ENCODE measurements around the gene OR51B4. TPM values are rescaled to one million over a fixed set of nuclear protein-coding genes. Genes with fewer than 3 reads are reported as not detected.

Gene OR51B4
- not detected for total RNA-seq

GRCh38 chr11:5301846-5302245, at the start of gene OR51B4:
Gene OR51B4, minus strand, starts transcription at chr11:5301946. Its CDS starts 0 bp downstream, at chr11:5301946.
- TF ChIP-seq POLR2A (IDR thresholded peaks at IDR 0.05): no peak
- TF ChIP-seq, protein P1, sequence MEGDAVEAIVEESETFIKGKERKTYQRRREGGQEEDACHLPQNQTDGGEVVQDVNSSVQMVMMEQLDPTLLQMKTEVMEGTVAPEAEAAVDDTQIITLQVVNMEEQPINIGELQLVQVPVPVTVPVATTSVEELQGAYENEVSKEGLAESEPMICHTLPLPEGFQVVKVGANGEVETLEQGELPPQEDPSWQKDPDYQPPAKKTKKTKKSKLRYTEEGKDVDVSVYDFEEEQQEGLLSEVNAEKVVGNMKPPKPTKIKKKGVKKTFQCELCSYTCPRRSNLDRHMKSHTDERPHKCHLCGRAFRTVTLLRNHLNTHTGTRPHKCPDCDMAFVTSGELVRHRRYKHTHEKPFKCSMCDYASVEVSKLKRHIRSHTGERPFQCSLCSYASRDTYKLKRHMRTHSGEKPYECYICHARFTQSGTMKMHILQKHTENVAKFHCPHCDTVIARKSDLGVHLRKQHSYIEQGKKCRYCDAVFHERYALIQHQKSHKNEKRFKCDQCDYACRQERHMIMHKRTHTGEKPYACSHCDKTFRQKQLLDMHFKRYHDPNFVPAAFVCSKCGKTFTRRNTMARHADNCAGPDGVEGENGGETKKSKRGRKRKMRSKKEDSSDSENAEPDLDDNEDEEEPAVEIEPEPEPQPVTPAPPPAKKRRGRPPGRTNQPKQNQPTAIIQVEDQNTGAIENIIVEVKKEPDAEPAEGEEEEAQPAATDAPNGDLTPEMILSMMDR (IDR thresholded peaks at IDR 0.05): no peak
- H3K4me3 ChIP-seq (replicated peaks in 1 of 3): no peak within 1 kb of the TSS
- 92 to 96% methylated on average over 2 of the region's 2 CpGs for WGBS, 2 donors
- no peaks in the 10 kb centered on the region for H3K36me3 ChIP-seq
- H3K4me1 ChIP-seq: no peaks in the 10 kb centered on the region
- intact Hi-C loops (cut with DNase I): no loop called here
- H3K27me3 ChIP-seq: no peaks in the 10 kb centered on the region
- no peak within 1 kb of the TSS for H3K27ac ChIP-seq
- no peak for DNase-seq
- no peaks in the 10 kb centered on the region for H3K9me3 ChIP-seq

GRCh38 chr11:5351208-5351607, 49.5 kb upstream of the OR51B4 start, which contains the start of gene OR51B6:
Gene OR51B6, plus strand, starts transcription at chr11:5351508. Its CDS starts 0 bp downstream, at chr11:5351508.
- no peak for DNase-seq
- 65 to 68% methylated on average over 1 of the region's 1 CpG for WGBS, 2 donors
- no peak for TF ChIP-seq POLR2A (IDR thresholded peaks at IDR 0.05)
- TF ChIP-seq, protein P1 (IDR thresholded peaks at IDR 0.05): no peak
- H3K4me3 ChIP-seq (replicated peaks in 1 of 3): no peak within 1 kb of the TSS
- H3K4me1 ChIP-seq: no peaks in the 10 kb centered on the region
- H3K36me3 ChIP-seq: no peaks in the 10 kb centered on the region
- H3K9me3 ChIP-seq: no peaks in the 10 kb centered on the region
- intact Hi-C loops (cut with DNase I): no loop called here
- H3K27ac ChIP-seq: no peak within 1 kb of the TSS
- H3K27me3 ChIP-seq: no peaks in the 10 kb centered on the region

DNA sequence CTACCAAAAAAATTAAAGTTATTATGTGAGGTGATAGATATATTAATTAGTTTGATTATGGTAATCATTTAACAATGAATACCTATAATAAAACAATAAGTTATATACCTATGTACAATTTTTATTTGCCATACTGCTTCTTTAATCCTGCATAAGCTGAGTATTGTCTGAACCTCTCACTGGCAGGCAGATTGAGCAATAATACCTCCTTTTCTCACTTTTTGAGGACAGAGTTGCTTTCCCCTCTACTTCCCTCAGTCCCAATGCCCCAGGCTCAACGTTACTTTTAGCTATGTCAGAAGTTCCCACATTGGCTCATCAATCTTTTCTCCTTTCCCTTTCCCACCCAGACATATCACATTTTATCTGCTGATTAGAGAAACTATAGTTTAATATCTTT, 47.8 kb upstream of the OR51B4 start:
- no peak overlapping the region for H3K4me3 ChIP-seq (replicated peaks in 1 of 3)
- H3K9me3 ChIP-seq: no peaks in the 10 kb centered on the region
- TF ChIP-seq POLR2A (IDR thresholded peaks at IDR 0.05): no peak
- TF ChIP-seq, protein P1 (IDR thresholded peaks at IDR 0.05): no peak
- no peak overlapping the region for H3K27ac ChIP-seq
- intact Hi-C loops (cut with DNase I): no loop called here
- no peaks in the 10 kb centered on the region for H3K36me3 ChIP-seq
- no peaks in the 10 kb centered on the region for H3K4me1 ChIP-seq
- H3K27me3 ChIP-seq: no peaks in the 10 kb centered on the region
- 49 to 53% methylated on average over 1 of the region's 1 CpG for WGBS, 2 donors
- DNase-seq: no peak

GRCh38 chr11:5348551-5349194, 46.9 kb upstream of the OR51B4 start:
- 34 to 37% methylated on average over 3 of the region's 3 CpGs for WGBS, 2 donors
- Histone ChIP-seq H3K36me3 (no peaks in the 10 kb centered on the region), H3K27ac (no peak overlapping the region), H3K4me3 (replicated peaks in 1 of 3) (no peak overlapping the region), H3K27me3 (no peaks in the 10 kb centered on the region), H3K4me1 (no peaks in the 10 kb centered on the region), H3K9me3 (no peaks in the 10 kb centered on the region)
- TF ChIP-seq, protein P1 (IDR thresholded peaks at IDR 0.05): no peak
- no peak for TF ChIP-seq POLR2A (IDR thresholded peaks at IDR 0.05)
- DNase-seq: no peak
- intact Hi-C loops (cut with DNase I): no loop called here

- no peaks in the 10 kb centered on the region for H3K36me3 ChIP-seq
- 70% methylated on average over 3 of the region's 3 CpGs for WGBS, 2 donors
- intact Hi-C loops (cut with DNase I): no loop called here
Measured at GRCh38 chr11:5345831-5346230, 44.1 kb upstream of the OR51B4 start.

More at GRCh38 chr11:5345831-5346230, 44.1 kb upstream of the OR51B4 start:
- Histone ChIP-seq H3K27ac (no peak overlapping the region), H3K4me1 (no peaks in the 10 kb centered on the region), H3K9me3 (peaks cover 5% of the 10 kb centered on the region), H3K27me3 (no peaks in the 10 kb centered on the region), H3K4me3 (replicated peaks in 1 of 3) (no peak overlapping the region)
- DNase-seq: no peak
- TF ChIP-seq, protein P1 (IDR thresholded peaks at IDR 0.05): no peak
- TF ChIP-seq POLR2A (IDR thresholded peaks at IDR 0.05): no peak

Measured in thyroid gland (tissue), 4 donors.